Measurements from ENCODE around the gene TBCC.

DNA sequence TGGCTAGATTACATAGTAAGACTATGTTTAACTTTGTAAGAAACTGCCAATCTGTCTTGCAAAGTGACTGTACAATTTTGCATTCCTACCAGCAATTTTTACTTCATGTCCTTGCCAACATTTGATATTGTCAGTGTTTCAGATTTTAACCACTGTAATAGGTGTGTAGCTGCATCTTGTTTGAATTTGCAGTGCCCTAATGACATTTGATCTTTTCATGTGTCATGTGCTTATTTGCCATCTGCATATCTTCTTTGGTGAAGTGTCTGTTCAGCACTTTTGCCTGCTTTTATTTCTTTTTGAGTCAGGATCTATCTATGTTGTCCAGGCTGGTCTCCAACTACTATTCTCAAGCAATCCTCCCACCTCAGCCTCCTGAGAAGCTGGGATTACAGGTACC lies 21.1 kb downstream of the TBCC start:
- TF ChIP-seq YY1 (IDR thresholded peaks at IDR 0.05; ENCODE audit: insufficient read depth, insufficient read length) (no peak), ZNF274 (IDR thresholded peaks at IDR 0.05; ENCODE audit: low read depth, low read length) (no peak), SUZ12 (IDR thresholded peaks at IDR 0.05; ENCODE audit: extremely low read depth, insufficient read depth, insufficient read length) (no peak)

All from NT2/D1 (cell line).